Measurements from ENCODE around the gene ABLIM1. TPM values are rescaled to one million over a fixed set of nuclear protein-coding genes. Genes with fewer than 3 reads are reported as not detected.

The ABLIM1 gene
- total RNA-seq, 4 donors from 2014 or later: 75.2 to 172 (median 110) TPM

GRCh38 chr10:114577133-114577532 lies 80.9 kb downstream of the ABLIM1 start:
- ATAC-seq: peak; percentile 66
- peak overlapping the region in 3 of 4 donors; percentile 42 to 57 (median 56) for H3K27ac ChIP-seq
- 9 to 13% methylated on average over 1 of the region's 1 CpG for WGBS, 2 donors (ENCODE audit: low coverage in 1 of 2)

GRCh38 chr10:114576716-114577115 lies 81.4 kb downstream of the ABLIM1 start:
- H3K4me3 ChIP-seq: no peak overlapping the region
- H3K4me1 ChIP-seq: peaks cover 9 to 17% (median 16%) of the 10 kb centered on the region in 3 donors
- ATAC-seq: no peak
- WGBS, 2 donors (ENCODE audit: low coverage in 1 of 2): 73 to 81% methylated on average over 2 to 3 of the region's 3 CpGs
- no peaks in the 10 kb centered on the region for H3K27me3 ChIP-seq
- peak overlapping the region in 3 of 4 donors; percentile 42 to 57 (median 56) for H3K27ac ChIP-seq
- no peaks in the 10 kb centered on the region for H3K36me3 ChIP-seq
- TF ChIP-seq CTCF (IDR thresholded peaks at IDR 0.05): no peak
- TF ChIP-seq POLR2A (IDR thresholded peaks at IDR 0.05): no peak
- H3K9me3 ChIP-seq: no peaks in the 10 kb centered on the region

More at GRCh38 chr10:114577133-114577532, 80.9 kb downstream of the ABLIM1 start:
- peaks cover 9 to 16% (median 16%) of the 10 kb centered on the region in 3 donors for H3K4me1 ChIP-seq
- no peaks in the 10 kb centered on the region for H3K27me3 ChIP-seq
- H3K9me3 ChIP-seq: no peaks in the 10 kb centered on the region
- H3K36me3 ChIP-seq: no peaks in the 10 kb centered on the region
- H3K4me3 ChIP-seq: no peak overlapping the region
- TF ChIP-seq POLR2A (IDR thresholded peaks at IDR 0.05): no peak
- peak; percentile 38 for TF ChIP-seq POLR2AphosphoS5 (IDR thresholded peaks at IDR 0.05)
- TF ChIP-seq EP300 (IDR thresholded peaks at IDR 0.05): no peak

GRCh38 chr10:114576132-114576487 lies 82.0 kb downstream of the ABLIM1 start:
- Histone ChIP-seq H3K9me3 (no peaks in the 10 kb centered on the region), H3K27me3 (no peaks in the 10 kb centered on the region), H3K27ac (peak overlapping the region; percentile 5 to 57 (median 49)), H3K4me1 (peaks cover 9 to 23% (median 22%) of the 10 kb centered on the region in 3 donors), H3K4me3 (no peak overlapping the region), H3K36me3 (no peaks in the 10 kb centered on the region)
- no peak for ATAC-seq
- WGBS, 2 donors (ENCODE audit: low coverage in 1 of 2): 43 to 53% methylated on average over 2 of the region's 2 CpGs
- TF ChIP-seq EP300 (IDR thresholded peaks at IDR 0.05) (no peak), POLR2A (IDR thresholded peaks at IDR 0.05) (no peak)

GRCh38 chr10:114575417-114576131 lies 82.5 kb downstream of the ABLIM1 start:
- H3K4me1 ChIP-seq: peaks cover 9 to 24% (median 24%) of the 10 kb centered on the region in 3 donors

GRCh38 chr10:114573330-114574045 lies 84.6 kb downstream of the ABLIM1 start:
- TF ChIP-seq POLR2A (IDR thresholded peaks at IDR 0.05): no peak
- TF ChIP-seq CTCF (IDR thresholded peaks at IDR 0.05): no peak
- TF ChIP-seq EP300 (IDR thresholded peaks at IDR 0.05): no peak
- H3K36me3 ChIP-seq: peaks cover 0 to 6% of the 10 kb centered on the region in 2 donors
- peaks cover 9 to 24% (median 24%) of the 10 kb centered on the region in 3 donors for H3K4me1 ChIP-seq
- no peaks in the 10 kb centered on the region for H3K9me3 ChIP-seq
- ATAC-seq: no peak
- H3K4me3 ChIP-seq: peak overlapping the region in 1 of 2 donors; percentile 8
- no peaks in the 10 kb centered on the region for H3K27me3 ChIP-seq
- H3K27ac ChIP-seq: peak overlapping the region in 1 of 4 donors; percentile 1
- WGBS, 2 donors (ENCODE audit: low coverage in 1 of 2): 74 to 77% methylated on average over 4 to 6 of the region's 6 CpGs

More at GRCh38 chr10:114575417-114576131, 82.5 kb downstream of the ABLIM1 start:
- Histone ChIP-seq H3K36me3 (no peaks in the 10 kb centered on the region), H3K27me3 (no peaks in the 10 kb centered on the region), H3K4me3 (peak overlapping the region; percentile 17 to 29), H3K9me3 (no peaks in the 10 kb centered on the region), H3K27ac (peak overlapping the region in 3 of 4 donors; percentile 12 to 50 (median 42))
- TF ChIP-seq CTCF (IDR thresholded peaks at IDR 0.05) (no peak), POLR2AphosphoS5 (IDR thresholded peaks at IDR 0.05) (peak; percentile 31)
- WGBS, 2 donors (ENCODE audit: low coverage in 1 of 2): 74 to 75% methylated on average over 4 to 8 of the region's 9 CpGs
- no peak for ATAC-seq
